HG03103 (cell line): Measurements from ENCODE around the gene SNAI3.

ENCODE experiments used
- ATAC-seq: cut with Tn5 transposase; IDR thresholded peaks from one replicate; pipeline ENCODE4 v1.9.1; 2021; ENCODE audit warnings: low read depth; ENCODE audit not compliant: unreplicated experiment

SNAI3 gene

DNA sequence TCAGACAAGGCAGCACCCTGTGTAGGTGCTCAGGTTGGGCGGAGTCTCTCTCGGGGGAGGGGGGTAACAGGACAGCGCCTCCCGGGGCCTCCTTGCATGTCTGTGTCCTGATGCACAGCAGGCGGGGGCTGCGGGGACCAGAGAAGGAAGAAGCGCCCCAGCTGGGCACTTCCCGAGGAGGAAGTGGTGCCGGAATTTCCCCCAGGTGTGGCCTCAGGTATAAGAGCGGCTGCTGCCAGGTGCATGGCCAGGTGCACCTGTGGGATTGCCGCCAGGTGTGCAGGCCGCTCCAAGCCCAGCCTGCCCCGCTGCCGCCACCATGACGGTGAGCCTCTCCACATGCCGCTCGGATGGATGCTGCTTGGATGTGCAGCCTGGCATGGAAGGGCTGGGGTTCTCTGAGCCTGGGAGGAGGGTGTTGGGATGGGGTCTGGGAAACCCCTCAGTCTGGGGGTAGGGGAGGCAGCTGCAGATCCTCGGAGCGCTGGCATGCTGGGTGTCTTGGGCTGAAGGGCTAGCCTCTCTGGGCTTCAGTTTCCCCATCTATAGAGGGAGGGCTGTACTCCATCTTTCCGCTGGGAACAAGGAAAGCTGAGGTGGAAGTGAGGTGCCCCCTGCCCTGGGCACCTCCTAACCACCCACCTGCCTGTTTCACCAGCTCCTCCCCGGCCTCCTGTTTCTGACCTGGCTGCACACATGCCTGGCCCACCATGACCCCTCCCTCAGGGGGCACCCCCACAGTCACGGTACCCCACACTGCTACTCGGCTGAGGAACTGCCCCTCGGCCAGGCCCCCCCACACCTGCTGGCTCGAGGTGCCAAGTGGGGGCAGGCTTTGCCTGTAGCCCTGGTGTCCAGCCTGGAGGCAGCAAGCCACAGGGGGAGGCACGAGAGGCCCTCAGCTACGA is 47.7 kb downstream of the SNAI3 start, which contains the start of gene IL17C:
Gene IL17C (plus strand): TSS at position 250 of the 908 bp plus-strand sequence. CDS start 70 bp downstream, at position 320.
- no peak for ATAC-seq

DNA sequence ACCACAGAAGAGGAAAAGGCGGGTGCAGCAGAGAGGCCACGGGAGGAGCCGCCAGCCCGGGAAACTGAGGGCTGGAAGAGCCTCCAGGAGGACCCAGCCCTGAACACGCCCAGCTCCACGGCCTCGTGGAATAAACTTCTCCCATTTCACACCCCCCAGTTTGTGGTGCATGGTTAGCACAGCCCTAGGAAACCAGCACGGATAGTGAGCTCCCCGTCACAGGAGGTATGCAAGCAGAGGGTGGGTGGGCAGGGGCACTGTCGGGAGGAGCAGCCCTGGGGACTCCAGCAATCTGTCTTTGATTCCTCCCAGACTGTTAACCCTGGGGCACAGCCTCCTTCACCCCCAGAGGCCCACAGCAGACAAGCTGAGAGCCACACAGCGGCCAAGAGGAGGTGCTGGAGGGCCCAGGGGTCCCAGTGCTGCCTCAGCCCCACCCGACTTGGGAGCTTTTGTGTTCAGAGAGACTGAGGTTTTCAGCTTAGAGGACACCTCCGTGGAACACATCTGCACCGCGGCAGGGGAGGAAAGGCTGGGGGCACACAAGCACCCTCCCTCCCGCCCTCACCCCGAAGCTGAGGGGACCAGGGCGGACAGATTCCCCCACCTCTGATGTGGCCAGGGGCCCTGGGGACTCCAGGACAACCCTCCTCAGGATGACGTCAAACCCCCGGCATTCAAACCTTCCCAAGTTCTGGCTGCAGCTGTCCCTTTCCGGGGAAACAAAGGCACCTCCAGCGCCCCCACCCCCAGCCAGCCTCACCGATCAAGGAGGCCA is 49.6 kb downstream of the SNAI3 start:
- no peak for ATAC-seq

DNA sequence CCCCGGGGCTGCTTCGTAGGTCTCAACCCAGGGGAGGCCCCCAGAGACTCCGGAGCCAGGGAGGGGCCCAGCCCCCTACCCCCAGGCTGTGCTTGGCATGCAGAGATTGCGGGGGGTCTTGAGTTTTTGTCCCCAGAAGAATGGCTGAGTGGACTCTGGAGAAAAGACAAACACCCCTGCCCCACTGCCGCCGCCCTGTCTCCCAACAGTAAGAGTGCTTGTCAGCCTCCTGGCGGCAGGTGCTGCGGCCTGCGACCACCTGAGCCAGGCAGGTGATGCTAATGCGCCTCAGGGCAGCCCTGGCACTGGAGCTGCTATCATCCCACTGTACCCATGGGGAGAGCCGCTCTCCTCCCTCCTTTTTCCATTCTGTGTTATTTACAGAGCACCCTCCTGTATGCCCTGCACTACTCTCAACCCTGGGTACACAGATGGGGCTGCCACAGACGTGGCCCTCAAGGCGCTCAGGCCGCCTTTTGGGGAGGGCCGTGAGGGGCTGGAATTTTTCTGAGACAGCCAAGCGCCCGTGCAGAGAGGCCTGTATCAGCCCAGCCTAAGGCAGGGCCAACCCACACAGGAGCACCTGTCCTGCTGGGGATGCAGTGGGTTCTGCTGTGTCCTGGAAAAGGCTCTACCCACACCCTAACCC is 50.5 kb downstream of the SNAI3 start:
- ATAC-seq, result no peak

DNA sequence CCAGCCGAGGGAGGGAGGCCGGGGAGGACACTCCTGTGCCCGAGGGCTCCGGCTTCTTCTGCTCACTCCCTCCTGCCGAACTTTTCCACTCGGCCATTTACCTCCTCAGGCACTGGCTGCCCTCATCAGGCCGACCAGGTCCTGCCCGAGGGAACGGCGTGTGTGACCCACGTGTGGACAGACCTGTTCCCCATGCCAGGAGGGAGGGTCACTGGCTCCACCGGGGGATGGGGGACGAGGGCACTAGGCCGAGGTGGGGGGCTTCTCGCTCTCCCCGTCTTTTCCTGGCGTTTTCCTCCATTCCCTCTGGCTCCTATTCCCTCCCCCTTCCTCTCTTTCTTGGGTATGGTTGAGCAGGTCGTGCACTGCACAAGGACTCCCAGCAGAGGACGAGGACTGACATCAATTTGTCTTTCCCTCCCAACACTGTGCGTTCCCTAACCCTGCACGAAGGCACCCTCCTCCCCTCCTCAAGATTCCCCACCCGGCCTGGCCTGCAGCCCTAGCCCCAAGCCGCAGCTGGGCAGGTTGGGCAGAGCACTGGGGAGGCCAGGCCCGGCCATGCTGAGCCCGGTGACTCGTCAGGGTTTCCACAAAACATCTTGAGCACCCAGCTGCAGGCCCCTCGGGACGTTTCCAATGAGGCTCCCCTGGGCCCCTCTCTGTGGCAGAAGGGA is 51.2 kb downstream of the SNAI3 start:
- ATAC-seq, result no peak

DNA sequence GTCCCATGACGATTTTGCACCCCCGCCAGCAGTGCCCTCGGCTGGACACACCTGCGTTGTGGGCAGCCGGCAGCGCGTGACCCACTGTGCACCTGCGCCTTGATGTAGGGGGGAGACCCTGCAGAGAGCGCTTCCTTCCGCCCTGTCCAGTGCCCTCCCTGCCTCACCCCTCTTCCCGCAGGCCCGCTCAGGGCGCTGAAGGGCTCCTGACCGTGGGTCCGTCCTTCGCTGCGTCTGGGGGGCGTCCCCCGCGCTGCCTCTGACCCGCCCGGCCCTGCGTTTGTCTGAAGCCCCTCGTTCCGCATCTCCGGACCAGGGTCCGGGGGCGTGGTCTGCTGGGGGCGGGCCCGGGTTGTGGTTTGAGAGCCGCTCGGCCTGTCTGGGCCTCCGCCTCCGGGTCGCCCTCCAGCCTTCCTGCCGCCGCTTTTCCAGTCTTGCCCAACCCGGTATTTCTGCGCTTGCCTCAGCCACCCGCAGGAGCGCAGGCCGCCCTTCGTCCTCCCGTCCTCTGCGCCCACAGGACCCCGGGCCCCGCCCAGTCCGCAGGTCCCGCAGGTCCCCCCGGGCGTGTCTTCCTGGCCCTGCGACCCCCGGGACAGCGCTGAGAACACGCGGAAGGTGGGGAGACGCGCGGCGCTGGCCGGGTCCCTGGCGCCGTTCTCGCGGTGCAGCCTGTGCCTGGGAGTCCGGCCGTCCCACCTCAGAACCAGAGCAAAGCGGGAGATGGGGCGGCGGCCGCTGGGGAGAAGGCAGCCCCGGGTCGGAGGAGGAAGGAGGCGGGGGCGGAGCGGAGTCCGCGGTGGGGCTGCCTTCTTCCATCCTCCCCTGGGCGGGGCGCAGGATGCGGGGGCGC is 51.9 kb downstream of the SNAI3 start:
- ATAC-seq, result no peak

DNA sequence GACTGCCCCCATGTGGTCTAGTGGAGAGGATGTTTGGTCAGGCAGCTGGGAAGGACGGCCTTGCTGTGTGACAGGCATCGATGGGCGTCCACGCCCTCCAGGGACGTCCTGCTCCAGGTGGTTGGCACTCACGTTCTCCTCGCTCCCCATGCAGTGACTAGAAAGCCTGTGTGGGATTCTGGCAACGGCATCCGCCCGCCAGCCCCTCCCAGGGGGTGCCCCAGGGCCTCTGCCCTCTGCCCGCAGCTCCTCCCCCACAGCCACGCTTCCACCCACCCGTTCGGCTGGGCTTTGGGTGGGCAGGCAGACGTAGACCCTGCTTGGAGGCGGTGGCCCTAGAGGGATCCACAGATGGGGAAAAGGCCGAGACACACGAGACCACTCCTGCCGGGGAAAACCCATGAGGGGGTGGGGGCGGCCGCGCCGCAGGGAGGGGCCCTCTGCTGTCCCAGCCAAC is 52.6 kb downstream of the SNAI3 start:
- ATAC-seq, result no peak

DNA sequence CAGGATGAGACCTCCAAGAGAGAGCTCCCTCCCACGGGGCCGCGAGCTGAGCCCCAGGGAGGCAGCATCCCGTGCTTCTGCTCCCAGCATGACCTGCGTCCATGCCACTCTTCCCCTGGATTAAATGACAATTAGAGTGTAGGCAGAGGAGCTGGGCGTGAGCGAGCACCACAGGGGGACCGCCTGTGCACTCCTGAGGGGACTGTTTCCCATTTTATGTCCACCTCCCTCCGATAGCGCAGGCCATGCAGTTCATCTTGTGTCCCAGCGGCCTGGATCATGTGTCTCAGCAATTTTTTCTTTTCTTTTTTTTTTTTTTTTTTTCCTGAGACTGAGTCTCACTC is 53.7 kb downstream of the SNAI3 start:
- no peak for ATAC-seq

DNA sequence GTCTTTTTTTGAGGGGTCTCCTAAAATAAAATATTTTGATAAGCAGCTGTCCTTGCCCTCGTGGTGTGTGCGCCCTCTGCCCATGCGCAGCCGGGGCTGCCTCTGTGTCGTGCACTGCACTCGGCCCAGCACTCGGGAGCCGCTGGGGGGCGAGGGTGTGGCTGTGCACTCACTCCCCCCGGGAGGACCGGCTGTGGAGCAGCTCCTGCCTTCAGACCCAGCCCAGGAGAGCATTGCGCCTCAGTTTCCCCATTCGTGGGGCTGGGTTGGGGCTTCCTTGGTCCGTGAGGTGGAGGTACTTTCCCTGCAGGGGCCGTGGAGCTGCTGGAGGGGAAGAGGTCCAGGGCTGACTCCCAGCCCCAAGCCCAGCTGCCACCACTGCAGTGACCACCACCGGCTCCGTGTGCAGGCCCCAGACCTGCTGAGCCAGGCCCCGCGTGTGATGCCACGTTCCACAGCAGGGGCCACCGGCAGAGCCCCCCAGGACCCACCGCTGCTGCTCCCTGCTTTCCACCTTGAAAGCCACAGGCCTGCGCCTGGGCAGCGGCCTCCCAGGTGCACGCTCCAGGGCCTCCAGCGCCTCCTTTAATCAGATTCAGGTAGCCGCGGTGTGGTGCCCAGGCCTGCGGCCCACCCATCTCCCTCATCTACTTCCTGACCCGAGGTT is 54.3 kb downstream of the SNAI3 start:
- no peak for ATAC-seq

DNA sequence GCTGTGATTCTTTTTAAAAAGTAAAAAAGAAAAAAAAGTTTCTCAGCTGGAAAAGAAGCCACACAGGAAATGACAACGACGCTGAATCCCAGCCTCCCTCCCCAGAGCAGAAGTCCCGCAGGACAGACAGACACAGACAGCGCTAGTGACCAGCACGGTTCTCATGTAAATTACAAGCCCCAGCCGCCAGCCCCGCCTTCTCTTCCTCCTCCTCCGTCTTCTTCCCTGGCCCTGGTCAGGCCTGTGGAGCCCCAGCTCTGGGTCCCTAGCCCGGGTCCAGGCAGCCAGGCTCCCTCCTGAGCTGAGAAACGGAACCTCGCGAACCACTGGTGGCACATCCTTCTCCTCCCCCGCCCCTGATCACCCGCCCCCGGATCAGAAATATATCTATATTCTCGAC is 54.9 kb downstream of the SNAI3 start:
- no peak for ATAC-seq

DNA sequence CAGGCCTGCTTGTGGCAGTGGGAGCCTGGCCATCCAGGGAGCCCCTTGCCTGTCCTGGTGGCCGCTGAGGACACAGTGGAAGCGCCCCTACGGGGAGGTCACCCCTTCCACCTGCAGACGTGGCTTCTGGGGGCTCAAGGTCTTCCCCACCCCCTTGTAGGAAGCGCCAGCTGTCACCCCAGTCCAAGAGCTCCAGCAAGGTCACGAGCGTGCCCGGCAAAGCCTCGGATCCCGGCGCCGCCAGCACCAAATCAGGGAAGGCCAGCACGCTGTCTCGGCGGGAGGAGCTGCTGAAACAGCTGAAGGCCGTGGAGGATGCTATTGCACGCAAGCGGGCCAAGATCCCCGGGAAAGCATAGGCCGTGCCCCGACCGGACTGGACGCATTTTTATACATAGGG is 55.4 kb downstream of the SNAI3 start:
- no peak for ATAC-seq

DNA sequence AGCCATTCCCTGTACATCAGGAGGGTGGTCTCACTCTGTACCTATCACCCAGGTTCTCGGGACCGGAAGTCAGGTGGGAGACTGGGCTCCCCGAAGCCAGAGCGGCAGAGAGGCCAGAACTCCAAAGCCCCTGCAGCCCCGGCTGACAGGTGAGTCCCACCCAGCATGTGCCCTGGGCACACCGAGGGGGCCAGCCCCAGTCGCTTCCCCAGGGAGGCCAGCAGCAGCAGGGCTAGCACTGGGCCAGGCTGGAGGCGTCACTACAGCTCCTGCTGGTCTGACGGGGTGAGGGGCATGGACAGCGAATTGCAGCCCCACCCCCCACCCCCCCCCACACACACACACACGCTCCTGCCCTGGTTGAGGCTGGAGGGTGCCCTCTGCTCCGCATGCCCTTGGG is 55.9 kb downstream of the SNAI3 start:
- no peak for ATAC-seq

DNA sequence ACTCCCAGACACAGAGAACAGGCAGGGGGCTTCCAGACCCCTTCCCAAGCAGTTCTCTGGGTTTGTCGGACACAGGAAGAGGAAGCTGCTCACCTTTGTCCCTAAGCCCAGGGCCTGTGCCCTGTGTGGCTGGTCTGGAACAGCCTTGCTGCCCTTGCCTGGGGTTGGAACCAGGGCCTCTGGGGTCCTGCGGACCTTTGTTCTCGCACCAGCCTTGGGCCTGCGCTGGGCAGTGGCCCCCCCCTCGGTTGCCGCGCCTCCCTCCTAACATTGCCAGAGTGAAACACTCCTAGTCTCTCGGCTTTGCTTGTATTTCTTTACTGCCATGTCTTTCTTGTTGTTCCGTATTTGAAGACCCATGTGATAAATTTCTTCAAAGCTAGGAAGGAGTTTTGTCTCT is 56.5 kb downstream of the SNAI3 start:
- no peak for ATAC-seq

DNA sequence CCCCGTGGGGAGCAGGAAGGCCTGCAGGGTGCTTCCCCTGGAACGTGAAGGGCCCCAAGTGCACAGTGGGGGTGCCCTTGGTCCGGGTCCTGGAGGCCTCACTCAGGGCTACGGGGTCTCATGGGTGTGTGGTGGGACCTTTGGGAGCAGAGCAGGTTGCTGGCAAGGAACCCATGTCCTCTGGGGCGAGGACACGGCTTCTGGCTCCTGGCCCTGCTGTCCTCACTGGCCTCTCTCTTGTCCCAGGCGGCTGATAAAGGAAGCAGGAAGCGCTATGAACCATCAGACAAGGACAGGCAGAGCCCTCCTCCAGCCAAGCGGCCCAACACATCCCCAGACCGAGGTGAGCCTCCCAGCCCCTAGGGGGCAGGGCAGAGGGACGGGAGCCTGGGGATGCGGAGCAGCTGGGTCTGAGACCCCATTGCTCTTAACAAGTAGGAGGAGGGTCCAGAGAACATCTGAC is 57.8 kb downstream of the SNAI3 start:
- no peak for ATAC-seq
